Right lobe of liver (tissue), 6 donors: Measurements from ENCODE around the gene GIGYF1. TPM values are rescaled to one million over a fixed set of nuclear protein-coding genes. Genes with fewer than 3 reads are reported as not detected.

ENCODE experiments used
- ATAC-seq, 4 donors: fragments of 200-7000 bp; cut with Tn5 transposase; one replicate each; pipeline ENCODE4 v1.9.1; 2020; ENCODE audit warnings: mild to moderate bottlenecking in 4 of 4, moderate library complexity in 4 of 4
- DNase-seq, 3 donors: peaks; one replicate each; pipeline ENCODE4 v3.0.0-alpha.2; 2020
- H3K27ac ChIP-seq, 3 donors: fragments of 200-600 bp; one replicate each; pipeline ENCODE4 v1.8.0; 2022
- H3K27me3 ChIP-seq, 2 donors: fragments of 200-600 bp; one replicate each; pipeline ENCODE4 v1.8.0; 2022
- H3K36me3 ChIP-seq, 4 donors: fragments of 200-600 bp; sonication (generic) in 1 of 4; one replicate each; pipeline versions ENCODE4 v1.5.1 to v1.8.0; 2017 to 2022; ENCODE audit warnings: control low read depth in 1 of 4
- H3K4me1 ChIP-seq, 4 donors: fragments of 200-600 bp; sonication (generic) in 1 of 4; one replicate each; pipeline versions ENCODE4 v1.5.1 to v1.8.0; 2017 to 2022; ENCODE audit warnings: control low read depth in 1 of 4
- H3K4me3 ChIP-seq, 3 donors: fragments of 200-600 bp; one replicate each; pipeline ENCODE4 v1.8.0; 2022
- H3K9me3 ChIP-seq, 4 donors: fragments of 200-600 bp; sonication (generic) in 1 of 4; one replicate each; pipeline versions ENCODE4 v1.5.1 to v1.8.0; 2017 to 2022; ENCODE audit warnings: control low read depth in 1 of 4
- CTCF ChIP-seq, 4 donors: fragments of 200-600 bp in 3 of 4; fragments of 450-650 bp in 1 of 4; IDR thresholded peaks; one replicate each; pipeline versions ENCODE4 v1.5.1 to v1.8.0; 2016 to 2022; ENCODE audit warnings: antibody characterized with exemption in 4 of 4, mild to moderate bottlenecking in 2 of 4
- POLR2A ChIP-seq: fragments of 450-650 bp; IDR thresholded peaks from one replicate; pipeline ENCODE4 v1.6.1; 2017; ENCODE audit warnings: antibody characterized with exemption, mild to moderate bottlenecking
- WGBS: methylation state at CpG from one replicate; pipeline ENCODE4 v1.1.6; 2018; ENCODE audit warnings: low coverage, low lambda C conversion rate; ENCODE audit not compliant: insufficient coverage; ENCODE audit errors: missing lambda C conversion rate; 5-methylcytosine and 5-hydroxymethylcytosine counted together
- intact Hi-C, 2 donors: fragments of 100-400 bp; cut with DNase I; formaldehyde crosslinking; loops; one replicate each; pipeline versions ENCODE4 v1.11.2 to v1.14.1; 2022
- total RNA-seq, 6 experiments: library from RNA; depleted of rRNA in 2 of 6; stranded (reverse); fragments of >200 nt in 2 of 6; fragmentation: NEBNext Ultra II Directional in 3 of 6; extraction: Animal tissue kit (Norgen Biotek cat#: 25700) in 3 of 6; gene quantifications; one replicate each; pipeline versions ENCODE4 v1.1.0 to v1.2.4, GENCODE V29; 2016 to 2023
- donor health status: DM: no; HTN: yes; CAD: no.
- donor health status: DM: no; HTN: no; CAD: no.
- donor health status: DM: no; HTN: no; CAD: no.
- donor health status: DM: no; HTN: yes; CAD: no.
- donor health status: DM: no; HTN: yes; CAD: no.

GIGYF1 gene
- total RNA-seq, 6 experiments from 2014 or later: 6.6 to 25.1 (median 15.5) TPM

DNA sequence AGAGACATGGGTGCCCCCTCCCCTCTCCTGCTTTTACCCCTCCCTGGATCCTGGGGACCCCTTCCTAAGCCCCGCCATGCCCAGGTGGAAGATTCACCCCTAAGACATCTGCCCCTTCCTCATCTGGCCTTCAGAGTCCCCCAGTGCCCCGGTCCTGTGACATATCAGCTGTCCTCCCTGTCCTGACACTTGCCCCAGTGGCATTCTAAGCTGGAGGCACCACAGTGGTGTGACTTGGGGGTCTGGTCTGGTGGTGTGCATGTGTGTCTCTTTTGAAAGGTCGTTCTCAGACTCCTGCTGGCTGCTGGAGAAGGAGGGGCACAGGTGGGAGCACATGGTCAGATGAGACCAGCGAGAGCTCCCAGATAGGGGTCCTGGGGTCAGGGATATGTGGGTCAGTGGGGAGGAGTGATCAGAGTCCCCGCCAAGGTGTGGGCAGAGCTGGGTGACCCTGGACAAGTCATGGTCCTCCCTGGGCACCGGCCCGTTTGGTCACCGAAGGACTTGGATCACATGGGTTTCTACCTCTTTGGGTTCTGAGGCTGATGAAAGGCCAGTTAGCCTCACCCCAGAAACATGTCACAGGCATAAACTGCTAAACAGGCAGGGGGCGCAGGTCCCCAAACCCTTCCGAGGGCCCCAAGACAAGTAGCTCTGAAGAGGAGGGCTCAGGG, 52.1 kb downstream of the GIGYF1 start:
- no peaks in the 10 kb centered on the region for H3K27me3 ChIP-seq

GRCh38 chr7:100641463-100641859, 52.6 kb downstream of the GIGYF1 start, which contains the start of gene TFR2:
Gene TFR2, minus strand, starts transcription at chr7:100641552. Its CDS starts 43 bp downstream, at chr7:100641509.
- peak within 1 kb of the TSS; percentile 68 to 92 (median 83) for H3K27ac ChIP-seq
- H3K27me3 ChIP-seq: no peaks in the 10 kb centered on the region
- DNase-seq: peak; percentile 65 to 86 (median 82)
- H3K36me3 ChIP-seq: peaks cover 0 to 9% (median 0%) of the 10 kb centered on the region in 4 donors
- peak within 1 kb of the TSS; percentile 59 to 87 (median 66) for H3K4me3 ChIP-seq
- TF ChIP-seq POLR2A (no peak), CTCF (IDR thresholded peaks at IDR 0.05) (no peak)
- peaks cover 0 to 13% (median 3%) of the 10 kb centered on the region in 4 donors for H3K4me1 ChIP-seq
- intact Hi-C loops: no loop called here
- 0% methylated on average over 1 of the region's 10 CpGs for WGBS
- H3K9me3 ChIP-seq: no peaks in the 10 kb centered on the region
- peak; percentile 73 to 78 (median 76) for ATAC-seq

More for the DNA sequence above, 52.1 kb downstream of the GIGYF1 start:
- peaks cover 0 to 9% (median 0%) of the 10 kb centered on the region in 4 donors for H3K36me3 ChIP-seq
- no peaks in the 10 kb centered on the region for H3K9me3 ChIP-seq
- H3K4me3 ChIP-seq: peak overlapping the region; percentile 59 to 87 (median 66)
- WGBS: 18% methylated on average over 5 of the region's 10 CpGs
- peak overlapping the region; percentile 68 to 92 (median 83) for H3K27ac ChIP-seq
- no peak for TF ChIP-seq POLR2A
- TF ChIP-seq CTCF (IDR thresholded peaks at IDR 0.05): no peak
- intact Hi-C loops: no loop called here
- ATAC-seq: peak; percentile 44 to 60 (median 56)
- DNase-seq: peak in 2 of 3 donors; percentile 29 to 71
- H3K4me1 ChIP-seq: peaks cover 0 to 13% (median 3%) of the 10 kb centered on the region in 4 donors

DNA sequence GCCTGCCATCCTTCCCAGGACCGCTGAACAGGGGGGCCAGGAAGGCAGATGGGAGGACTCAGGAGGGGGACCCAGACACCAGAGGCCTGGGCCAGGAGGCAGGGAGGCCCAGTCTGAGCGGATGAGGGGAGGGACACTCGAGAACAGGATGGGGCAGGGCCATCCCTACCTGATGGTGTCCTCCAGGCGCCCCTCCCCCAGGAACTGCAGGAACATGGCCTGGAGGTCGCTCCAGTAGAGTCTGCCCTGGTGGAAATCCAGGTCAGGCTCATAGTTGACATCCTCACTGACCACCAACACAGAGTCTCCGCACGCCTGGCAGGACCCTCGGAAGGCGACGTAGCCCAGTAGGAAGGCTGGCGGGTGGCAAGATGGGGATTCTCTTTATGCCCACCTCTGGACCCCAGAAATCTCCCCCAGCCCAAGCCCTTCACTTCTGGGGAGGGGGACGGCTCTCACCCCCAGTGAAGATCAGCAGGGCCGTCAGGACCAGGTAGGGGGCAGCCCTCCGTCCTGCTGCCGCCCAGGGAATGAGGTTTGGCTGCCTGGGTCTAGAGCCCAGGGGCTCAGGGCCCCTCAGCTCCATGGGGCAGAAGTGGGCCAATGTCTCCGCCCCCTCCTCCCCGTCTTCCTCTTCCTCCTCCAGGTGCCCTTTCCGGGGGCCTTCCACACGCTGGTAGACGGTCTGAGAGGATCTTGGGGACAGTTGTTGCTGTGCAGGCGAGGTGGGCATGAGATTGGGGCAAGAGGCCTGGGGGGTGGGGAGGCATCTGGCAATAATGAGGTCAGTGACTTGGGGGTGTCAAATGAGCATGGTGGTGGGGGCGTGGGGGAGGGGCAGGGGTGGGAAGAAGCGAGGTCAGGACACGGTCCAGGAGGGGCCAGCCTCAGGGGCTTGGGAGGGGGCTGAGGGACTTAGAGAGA, 53.3 kb downstream of the GIGYF1 start:
- H3K27me3 ChIP-seq: no peaks in the 10 kb centered on the region
- intact Hi-C loops: no loop called here
- peak overlapping the region; percentile 59 to 87 (median 66) for H3K4me3 ChIP-seq
- whole genome bisulfite sequencing: 14% methylated on average over 15 of the region's 24 CpGs
- peaks cover 0 to 13% (median 3%) of the 10 kb centered on the region in 4 donors for H3K4me1 ChIP-seq
- DNase-seq (peak in 2 of 3 donors; percentile 60 to 68), ATAC-seq (peak; percentile 21 to 53 (median 40))
- peaks cover 0 to 16% (median 1%) of the 10 kb centered on the region in 4 donors for H3K36me3 ChIP-seq
- peak overlapping the region; percentile 68 to 92 (median 83) for H3K27ac ChIP-seq
- TF ChIP-seq POLR2A (no peak), CTCF (IDR thresholded peaks at IDR 0.05) (no peak)
- no peaks in the 10 kb centered on the region for H3K9me3 ChIP-seq

DNA sequence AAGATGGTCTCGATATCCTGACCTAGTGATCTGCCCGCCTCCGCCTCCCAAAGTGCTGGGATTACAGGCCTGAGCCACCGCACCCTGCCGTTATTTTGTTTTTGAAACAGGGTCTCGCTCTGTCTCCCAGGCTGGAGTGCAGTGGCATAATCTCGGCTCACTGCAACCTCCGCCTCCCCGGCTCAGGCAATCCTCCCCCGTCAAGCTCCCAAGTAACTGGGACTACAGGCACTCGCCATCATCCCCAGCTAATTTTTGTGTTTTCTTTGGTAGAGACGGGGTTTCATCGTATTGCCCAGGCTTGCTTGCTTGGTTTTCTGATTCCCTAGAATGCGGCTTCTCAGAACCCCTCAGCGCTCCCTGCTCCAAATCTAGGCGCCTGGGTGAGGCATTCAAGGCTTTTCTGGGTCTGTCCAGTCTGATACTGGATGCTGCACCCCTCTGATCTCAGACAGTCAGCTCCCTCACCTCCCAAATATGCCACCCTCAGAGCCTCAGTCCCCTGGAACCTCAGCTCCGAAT, 54.0 kb downstream of the GIGYF1 start:
- no peaks in the 10 kb centered on the region for H3K9me3 ChIP-seq
- H3K27me3 ChIP-seq: no peaks in the 10 kb centered on the region
- ATAC-seq (no peak), DNase-seq (no peak)
- WGBS: 37% methylated on average over 12 of the region's 17 CpGs
- peak overlapping the region; percentile 68 to 92 (median 83) for H3K27ac ChIP-seq
- intact Hi-C loops: loop anchor here in 1 of 2 donors (10.0 kb wide), 1 partner anchor 45 kb away; no protein-coding TSS in a partner anchor
- TF ChIP-seq POLR2A (no peak), CTCF (IDR thresholded peaks at IDR 0.05) (no peak)
- peaks cover 0 to 18% (median 6%) of the 10 kb centered on the region in 4 donors for H3K36me3 ChIP-seq
- peaks cover 0 to 13% (median 3%) of the 10 kb centered on the region in 4 donors for H3K4me1 ChIP-seq
- peak overlapping the region; percentile 59 to 87 (median 66) for H3K4me3 ChIP-seq
